Neural cell (in vitro differentiated cells): Measurements from ENCODE around the gene RIOK1.

Experiments used
- EP300 ChIP-seq: fragments of 450-650 bp; conservative IDR thresholded peaks from 2 replicates; pipeline ENCODE4 v1.6.1; 2014; ENCODE audit warnings: antibody characterized with exemption, mild to moderate bottlenecking, moderate library complexity; ENCODE audit not compliant: poor library complexity, severe bottlenecking
- EZH2 ChIP-seq: fragments of 200-600, 300-800 bp; shearing (Covaris generic), sonication (generic); IDR thresholded peaks from 2 replicates; pipeline ENCODE4 v1.6.1; 2014; ENCODE audit warnings: antibody characterized with exemption, low read length, borderline replicate concordance, mild to moderate bottlenecking; ENCODE audit not compliant: insufficient read depth, poor library complexity, severe bottlenecking
- POLR2AphosphoS5 ChIP-seq: IDR thresholded peaks from 2 replicates; pipeline ENCODE4 v1.6.1; 2012
- TAF1 ChIP-seq: IDR thresholded peaks from 2 replicates; pipeline ENCODE4 v1.6.1; 2012; ENCODE audit warnings: low read depth
- TF ChIP-seq, protein P1 (sequence below): fragments of 450-650 bp; IDR thresholded peaks from 2 replicates; pipeline ENCODE4 v1.5.1; 2014; ENCODE audit warnings: antibody characterized with exemption, mild to moderate bottlenecking, moderate library complexity; ENCODE audit not compliant: poor library complexity, severe bottlenecking

- TF ChIP-seq EP300 (no peak), EZH2 (no peak), TAF1 (no peak), POLR2AphosphoS5 (no peak)
- TF ChIP-seq, protein P1, sequence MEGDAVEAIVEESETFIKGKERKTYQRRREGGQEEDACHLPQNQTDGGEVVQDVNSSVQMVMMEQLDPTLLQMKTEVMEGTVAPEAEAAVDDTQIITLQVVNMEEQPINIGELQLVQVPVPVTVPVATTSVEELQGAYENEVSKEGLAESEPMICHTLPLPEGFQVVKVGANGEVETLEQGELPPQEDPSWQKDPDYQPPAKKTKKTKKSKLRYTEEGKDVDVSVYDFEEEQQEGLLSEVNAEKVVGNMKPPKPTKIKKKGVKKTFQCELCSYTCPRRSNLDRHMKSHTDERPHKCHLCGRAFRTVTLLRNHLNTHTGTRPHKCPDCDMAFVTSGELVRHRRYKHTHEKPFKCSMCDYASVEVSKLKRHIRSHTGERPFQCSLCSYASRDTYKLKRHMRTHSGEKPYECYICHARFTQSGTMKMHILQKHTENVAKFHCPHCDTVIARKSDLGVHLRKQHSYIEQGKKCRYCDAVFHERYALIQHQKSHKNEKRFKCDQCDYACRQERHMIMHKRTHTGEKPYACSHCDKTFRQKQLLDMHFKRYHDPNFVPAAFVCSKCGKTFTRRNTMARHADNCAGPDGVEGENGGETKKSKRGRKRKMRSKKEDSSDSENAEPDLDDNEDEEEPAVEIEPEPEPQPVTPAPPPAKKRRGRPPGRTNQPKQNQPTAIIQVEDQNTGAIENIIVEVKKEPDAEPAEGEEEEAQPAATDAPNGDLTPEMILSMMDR = no peak
These were observed 11.6 kb upstream of the RIOK1 start for GRCh38 chr6:7377961-7378360.
